Tibial nerve (tissue), 4 donors: ENCODE results near the gene SPI1. TPM values are rescaled to one million over a fixed set of nuclear protein-coding genes. Genes with fewer than 3 reads are reported as not detected.

Source experiments
- DNase-seq, 2 donors: peaks; one replicate each; pipeline ENCODE4 v3.0.0-alpha.2; 2019; ENCODE audit warnings: low spot score in 2 of 2
- H3K27ac ChIP-seq, 4 donors: fragments of 200-600 bp; sonication (generic) in 3 of 4; one replicate each; pipeline ENCODE4 v1.5.1; 2017 to 2019; ENCODE audit warnings: mild to moderate bottlenecking in 1 of 4
- H3K27me3 ChIP-seq, 2 donors: fragments of 200-600 bp; sonication (generic) in 1 of 2; one replicate each; pipeline versions ENCODE4 v1.5.1 to v1.6.0; 2017 to 2019
- H3K36me3 ChIP-seq, 3 donors: fragments of 200-600 bp; sonication (generic); one replicate each; pipeline ENCODE4 v1.5.1; 2018 to 2019
- H3K4me1 ChIP-seq, 4 donors: fragments of 200-600 bp; sonication (generic) in 3 of 4; one replicate each; pipeline ENCODE4 v1.5.1; 2017 to 2019
- H3K4me3 ChIP-seq, 4 donors: fragments of 200-600 bp; sonication (generic) in 3 of 4; one replicate each; pipeline ENCODE4 v1.5.1; 2017 to 2019; ENCODE audit warnings: mild to moderate bottlenecking in 1 of 4, moderate library complexity in 1 of 4
- H3K9me3 ChIP-seq, 4 donors: fragments of 200-600 bp; sonication (generic) in 3 of 4; one replicate each; pipeline ENCODE4 v1.5.1; 2017 to 2019
- CTCF ChIP-seq, 5 experiments: fragments of 200-600 bp in 3 of 5; fragments of 450-650 bp in 2 of 5; sonication (generic) in 3 of 5; IDR thresholded peaks; one replicate each; pipeline ENCODE4 v1.5.1; 2016 to 2019; ENCODE audit warnings: antibody characterized with exemption in 5 of 5, mild to moderate bottlenecking in 3 of 5, moderate library complexity in 2 of 5
- EP300 ChIP-seq, 2 donors: sonication (generic); formaldehyde crosslinking; IDR thresholded peaks; one replicate each; pipeline ENCODE4 v1.6.1; 2017; ENCODE audit warnings: antibody characterized with exemption in 2 of 2, mild to moderate bottlenecking in 1 of 2
- POLR2A ChIP-seq, 2 donors: fragments of 450-650 bp; IDR thresholded peaks; one replicate each; pipeline ENCODE4 v1.6.1; 2017; ENCODE audit warnings: antibody characterized with exemption in 2 of 2, mild to moderate bottlenecking in 2 of 2, moderate library complexity in 2 of 2
- WGBS, 2 donors: methylation state at CpG; one replicate each; pipeline ENCODE4 v1.1.5; 2018; 5-methylcytosine and 5-hydroxymethylcytosine counted together
- total RNA-seq, 4 donors: library from RNA; depleted of rRNA; stranded (reverse); fragments of >200 nt; gene quantifications; one replicate each; pipeline ENCODE4 v1.1.0, GENCODE V29; 2016

Gene SPI1
- total RNA-seq, 4 donors from 2014 or later = 18.8 to 73.5 (median 25.2) TPM

DNA sequence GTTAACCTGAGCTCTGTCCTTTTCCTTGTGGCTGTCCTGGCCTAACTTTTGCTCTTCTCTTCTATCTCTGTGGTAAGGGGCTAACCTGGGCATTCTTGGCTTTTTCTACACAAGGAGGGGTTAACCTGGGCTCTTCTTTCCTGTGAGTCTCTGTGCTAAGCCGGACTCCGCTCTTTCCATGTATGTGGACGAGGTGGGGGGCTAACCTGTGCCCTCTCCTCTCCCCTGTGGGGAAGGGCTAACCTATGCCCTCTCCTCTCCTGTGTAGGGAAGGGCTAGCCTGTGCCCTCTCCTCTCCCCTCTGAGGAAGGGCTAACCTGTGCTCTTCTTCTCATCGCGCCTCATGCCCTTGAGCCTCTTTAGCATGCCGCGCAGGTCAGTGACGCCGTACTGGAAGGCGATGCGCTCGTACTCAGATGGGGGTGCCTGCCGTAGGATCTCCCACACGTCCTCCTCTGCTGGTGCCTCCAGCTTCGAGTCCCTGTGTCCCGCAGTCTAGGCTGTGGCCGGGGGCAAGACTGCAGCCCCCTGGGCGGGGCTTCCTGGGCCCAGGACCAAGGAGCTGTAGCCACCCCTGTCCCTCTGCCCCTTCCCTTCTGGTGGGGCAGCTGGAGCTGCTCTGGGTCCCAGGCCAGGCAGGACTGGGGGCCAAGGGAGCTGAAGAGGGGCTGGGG is 32.3 kb downstream of the SPI1 start:
- Histone ChIP-seq H3K27me3 (no peaks in the 10 kb centered on the region), H3K36me3 (no peaks in the 10 kb centered on the region), H3K9me3 (no peaks in the 10 kb centered on the region), H3K4me1 (no peaks in the 10 kb centered on the region), H3K4me3 (no peak overlapping the region), H3K27ac (no peak overlapping the region)
- TF ChIP-seq POLR2A (IDR thresholded peaks at IDR 0.05) = no peak
- TF ChIP-seq CTCF (IDR thresholded peaks at IDR 0.05) = no peak
- no peak for TF ChIP-seq EP300 (IDR thresholded peaks at IDR 0.05)
- no peak for DNase-seq
- WGBS, 2 donors = 83 to 85% methylated on average over 16 to 18 of the region's 18 CpGs

GRCh38 chr11:47342854-47343253 is 35.5 kb downstream of the SPI1 start:
- no peak for DNase-seq
- no peaks in the 10 kb centered on the region for H3K27me3 ChIP-seq
- TF ChIP-seq CTCF (IDR thresholded peaks at IDR 0.05) (no peak), POLR2A (IDR thresholded peaks at IDR 0.05) (no peak), EP300 (IDR thresholded peaks at IDR 0.05) (no peak)
- no peak overlapping the region for H3K4me3 ChIP-seq
- H3K4me1 ChIP-seq = no peaks in the 10 kb centered on the region
- H3K9me3 ChIP-seq = no peaks in the 10 kb centered on the region
- no peaks in the 10 kb centered on the region for H3K36me3 ChIP-seq
- H3K27ac ChIP-seq = no peak overlapping the region
- 95% methylated on average over 15 of the region's 15 CpGs for WGBS, 2 donors

DNA sequence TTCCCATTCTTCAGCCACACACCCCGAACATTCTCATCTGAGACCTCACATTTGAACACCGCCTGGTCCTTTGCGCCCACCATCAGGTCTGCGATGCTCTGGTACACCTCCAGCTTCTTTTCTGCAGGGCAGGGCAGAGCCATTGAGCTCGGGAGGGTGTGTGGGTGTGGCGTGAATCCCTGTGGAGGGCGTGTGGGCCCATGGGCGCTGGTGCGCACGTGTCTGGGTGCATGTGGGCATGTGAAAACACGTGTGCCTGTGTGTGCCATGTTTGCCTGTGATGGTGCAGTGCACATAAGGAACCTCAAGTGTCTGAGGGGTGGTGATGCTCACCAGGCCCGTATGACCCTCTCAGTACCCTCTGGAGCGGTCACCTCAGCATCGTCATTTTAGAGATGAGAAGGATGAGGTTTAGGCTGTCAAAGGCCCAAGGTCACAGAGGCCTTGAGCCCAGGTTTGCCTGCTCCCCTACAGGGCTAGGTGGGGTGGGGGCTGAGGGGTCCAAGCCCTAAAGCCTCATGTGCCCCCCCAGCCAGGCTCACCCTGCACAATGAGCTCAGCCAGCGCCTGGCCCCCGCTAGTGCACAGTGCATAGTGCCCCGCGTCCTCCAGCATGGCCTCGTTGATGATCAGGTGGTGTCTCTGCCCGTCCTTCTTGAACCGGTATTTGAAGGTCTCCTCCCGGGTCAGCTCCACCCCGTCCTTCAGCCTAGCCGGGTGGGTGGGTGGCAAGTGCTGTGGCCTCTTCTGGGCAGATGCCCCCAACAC is 36.1 kb downstream of the SPI1 start:
- Histone ChIP-seq H3K4me3 (no peak overlapping the region), H3K27ac (no peak overlapping the region), H3K36me3 (no peaks in the 10 kb centered on the region), H3K27me3 (no peaks in the 10 kb centered on the region), H3K9me3 (no peaks in the 10 kb centered on the region), H3K4me1 (no peaks in the 10 kb centered on the region)
- TF ChIP-seq EP300 (IDR thresholded peaks at IDR 0.05) (no peak), CTCF (IDR thresholded peaks at IDR 0.05) (no peak), POLR2A (IDR thresholded peaks at IDR 0.05) (no peak)
- DNase-seq = no peak
- WGBS, 2 donors = 85 to 89% methylated on average over 23 to 24 of the region's 24 CpGs

- H3K4me3 ChIP-seq = no peak overlapping the region
- no peaks in the 10 kb centered on the region for H3K36me3 ChIP-seq
- no peaks in the 10 kb centered on the region for H3K27me3 ChIP-seq
- no peak for TF ChIP-seq EP300 (IDR thresholded peaks at IDR 0.05)
- TF ChIP-seq POLR2A (IDR thresholded peaks at IDR 0.05) = no peak
- no peak for TF ChIP-seq CTCF (IDR thresholded peaks at IDR 0.05)
- DNase-seq = no peak
- no peak overlapping the region for H3K27ac ChIP-seq
- H3K4me1 ChIP-seq = no peaks in the 10 kb centered on the region
- WGBS, 2 donors = 52 to 58% methylated on average over 17 of the region's 18 CpGs
- H3K9me3 ChIP-seq = no peaks in the 10 kb centered on the region
Measured at GRCh38 chr11:47340980-47341775, 37.2 kb downstream of the SPI1 start.
